Activated CD4-positive, alpha-beta memory T cell treated with anti-CD3 and anti-CD28 coated beads, Interleukin-2, amount 10 ng/mL, durations not matched to agents 7 days and 5 days (primary cell): ENCODE data around the gene IL17RB. TPM values are rescaled to one million over a fixed set of nuclear protein-coding genes. Genes with fewer than 3 reads are reported as not detected.
A peak's percentile ranks its signal among the peaks of the same experiment; 100 is the strongest.

ENCODE experiments used
- CTCF ChIA-PET: fragments of 350-600 bp; sonication (Branson Sonifier 250); formaldehyde crosslinking; loops from one replicate; lab custom pipeline; 2021; ENCODE audit warnings: antibody characterized with exemption, inconsistent platforms; lab: Charles Lee
- POLR2A ChIA-PET: fragments of 350-600 bp; sonication (Branson Sonifier 250); formaldehyde crosslinking; loops from one replicate; lab custom pipeline; 2021; ENCODE audit warnings: antibody characterized with exemption; lab: Charles Lee
- DNase-seq: peaks from one replicate; pipeline ENCODE4 v3.0.0-alpha.2; 2020
- H3K27ac Mint-ChIP-seq: one replicate; pipeline ENCODE4 v1.8.0; 2021; ENCODE audit warnings: mild to moderate bottlenecking, mixed read lengths
- H3K27me3 Mint-ChIP-seq: one replicate; pipeline ENCODE4 v1.8.0; 2021; ENCODE audit warnings: mixed read lengths
- H3K36me3 Mint-ChIP-seq: one replicate; pipeline ENCODE4 v1.8.0; 2021; ENCODE audit warnings: low read depth, mixed read lengths
- H3K4me1 Mint-ChIP-seq: one replicate; pipeline ENCODE4 v1.8.0; 2021; ENCODE audit warnings: mixed read lengths
- H3K4me3 Mint-ChIP-seq: one replicate; pipeline ENCODE4 v1.8.0; 2021; ENCODE audit warnings: mild to moderate bottlenecking, mixed read lengths
- H3K9me3 Mint-ChIP-seq: one replicate; pipeline ENCODE4 v1.8.0; 2021; ENCODE audit warnings: mixed read lengths
- total RNA-seq, 2 experiments: library from RNA; stranded (reverse); gene quantifications; one replicate each; pipeline ENCODE4 v1.2.3, GENCODE V29; 2021

Gene IL17RB
- total RNA-seq, 2 experiments from 2014 or later: 60.7 to 62.4 TPM

- Mint-ChIP-seq H3K4me1 (peaks cover 20% of the 10 kb centered on the region), H3K9me3 (no peaks in the 10 kb centered on the region), H3K27ac (no peak overlapping the region), H3K4me3 (no peak overlapping the region), H3K27me3 (peaks cover 8% of the 10 kb centered on the region), H3K36me3 (peaks cover 3% of the 10 kb centered on the region)
- DNase-seq: no peak
- POLR2A ChIA-PET: interaction anchor here (2.2 kb wide), 1 partner anchor 18 kb away, joined by 4 read pairs; no protein-coding TSS in a partner anchor
- CTCF ChIA-PET: no interaction called here
These were observed 20.3 kb upstream of the IL17RB start for GRCh38 chr3:53826048-53826447.

GRCh38 chr3:53828581-53828980 lies 17.8 kb upstream of the IL17RB start:
- DNase-seq: no peak
- peaks cover 3% of the 10 kb centered on the region for H3K36me3 Mint-ChIP-seq
- no peaks in the 10 kb centered on the region for H3K9me3 Mint-ChIP-seq
- H3K4me1 Mint-ChIP-seq: peaks cover 20% of the 10 kb centered on the region
- H3K27ac Mint-ChIP-seq: no peak overlapping the region
- peaks cover 8% of the 10 kb centered on the region for H3K27me3 Mint-ChIP-seq
- H3K4me3 Mint-ChIP-seq: no peak overlapping the region
- ChIA-PET CTCF (no interaction called here), POLR2A (interaction anchor here (1.1 kb wide), 1 partner anchor 63 kb away, joined by 3 read pairs; the partner anchor contains the start of gene SELENOK)

GRCh38 chr3:53829605-53830004 lies 16.8 kb upstream of the IL17RB start:
- Mint-ChIP-seq H3K4me3 (no peak overlapping the region), H3K27ac (no peak overlapping the region), H3K27me3 (peaks cover 8% of the 10 kb centered on the region), H3K4me1 (peaks cover 17% of the 10 kb centered on the region), H3K36me3 (peaks cover 3% of the 10 kb centered on the region), H3K9me3 (no peaks in the 10 kb centered on the region)
- ChIA-PET CTCF (interaction anchor here (0.7 kb wide), 1 partner anchor 62 kb away, joined by 3 read pairs; the partner anchor contains the start of gene SELENOK), POLR2A (no interaction called here)
- DNase-seq: no peak

- DNase-seq: no peak
These were observed 15.4 kb upstream of the IL17RB start for GRCh38 chr3:53830944-53831343.

DNA sequence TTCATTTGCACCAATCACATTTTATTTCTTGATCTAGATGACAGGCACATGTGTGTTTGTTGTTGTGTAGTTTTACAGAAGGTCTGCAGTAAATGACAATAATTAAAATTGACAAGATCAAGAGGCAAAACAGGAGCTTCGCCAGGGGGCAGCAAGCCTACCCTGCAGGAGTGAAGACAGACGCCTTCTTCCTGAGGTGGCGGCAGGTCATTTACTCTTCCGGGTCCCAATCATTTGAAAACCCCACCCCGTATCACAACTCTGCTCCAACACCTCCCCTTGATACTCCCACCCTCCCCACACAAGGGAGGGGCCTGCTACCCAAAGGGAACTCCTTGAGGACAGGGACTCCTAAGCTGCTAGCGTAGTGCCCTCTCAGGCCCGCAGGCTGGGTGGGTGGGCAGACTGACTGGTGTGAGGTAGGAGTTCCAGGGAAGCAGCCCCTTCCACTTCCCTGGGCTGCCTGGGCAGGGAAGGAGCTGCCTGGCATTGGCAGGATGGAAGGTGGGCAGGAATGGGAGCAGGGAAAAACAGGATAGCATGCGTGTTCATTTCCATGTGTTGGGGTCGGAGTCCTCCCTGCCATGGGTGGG lies 13.2 kb upstream of the IL17RB start:
- Mint-ChIP-seq H3K9me3 (no peaks in the 10 kb centered on the region), H3K4me3 (no peak overlapping the region), H3K27me3 (no peaks in the 10 kb centered on the region), H3K4me1 (peaks cover 5% of the 10 kb centered on the region), H3K27ac (no peak overlapping the region), H3K36me3 (no peaks in the 10 kb centered on the region)
- ChIA-PET CTCF (no interaction called here), POLR2A (no interaction called here)
- no peak for DNase-seq

More at GRCh38 chr3:53830944-53831343, 15.4 kb upstream of the IL17RB start:
- H3K4me1 Mint-ChIP-seq: peaks cover 3% of the 10 kb centered on the region
- H3K36me3 Mint-ChIP-seq: peaks cover 3% of the 10 kb centered on the region
- H3K27me3 Mint-ChIP-seq: peaks cover 2% of the 10 kb centered on the region
- no peak overlapping the region for H3K27ac Mint-ChIP-seq
- no peaks in the 10 kb centered on the region for H3K9me3 Mint-ChIP-seq
- POLR2A ChIA-PET: no interaction called here
- H3K4me3 Mint-ChIP-seq: no peak overlapping the region
- CTCF ChIA-PET: no interaction called here

DNA sequence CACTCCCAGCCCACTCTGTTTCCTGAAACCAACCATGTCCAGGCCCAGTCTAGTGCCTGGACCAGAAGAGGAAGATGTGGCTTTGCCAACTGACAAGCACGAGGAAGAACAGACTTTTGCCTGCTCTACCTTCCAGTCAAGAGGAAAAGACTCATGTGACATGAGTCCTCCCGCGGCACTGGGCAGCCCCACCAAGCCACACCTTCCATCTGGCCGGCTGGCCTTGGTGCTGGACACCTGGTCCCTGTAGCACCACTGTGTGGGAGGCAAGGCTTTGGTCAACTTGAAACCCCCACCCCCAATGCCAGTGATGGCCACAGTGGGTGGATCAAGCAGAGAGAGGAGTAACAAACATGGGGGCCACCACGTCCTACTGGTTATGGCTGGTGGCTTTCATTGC lies 12.7 kb upstream of the IL17RB start:
- no peaks in the 10 kb centered on the region for H3K27me3 Mint-ChIP-seq
- DNase-seq: no peak
- no peaks in the 10 kb centered on the region for H3K36me3 Mint-ChIP-seq
- H3K4me3 Mint-ChIP-seq: no peak overlapping the region
- H3K4me1 Mint-ChIP-seq: peaks cover 5% of the 10 kb centered on the region
- no peaks in the 10 kb centered on the region for H3K9me3 Mint-ChIP-seq
- ChIA-PET CTCF (no interaction called here), POLR2A (no interaction called here)
- H3K27ac Mint-ChIP-seq: no peak overlapping the region

GRCh38 chr3:53834429-53835095 lies 11.8 kb upstream of the IL17RB start:
- H3K4me1 Mint-ChIP-seq: peaks cover 5% of the 10 kb centered on the region
- ChIA-PET POLR2A (no interaction called here), CTCF (no interaction called here)
- no peaks in the 10 kb centered on the region for H3K36me3 Mint-ChIP-seq
- no peaks in the 10 kb centered on the region for H3K9me3 Mint-ChIP-seq
- H3K4me3 Mint-ChIP-seq: no peak overlapping the region
- DNase-seq: no peak
- peaks cover 2% of the 10 kb centered on the region for H3K27me3 Mint-ChIP-seq
- no peak overlapping the region for H3K27ac Mint-ChIP-seq

DNA sequence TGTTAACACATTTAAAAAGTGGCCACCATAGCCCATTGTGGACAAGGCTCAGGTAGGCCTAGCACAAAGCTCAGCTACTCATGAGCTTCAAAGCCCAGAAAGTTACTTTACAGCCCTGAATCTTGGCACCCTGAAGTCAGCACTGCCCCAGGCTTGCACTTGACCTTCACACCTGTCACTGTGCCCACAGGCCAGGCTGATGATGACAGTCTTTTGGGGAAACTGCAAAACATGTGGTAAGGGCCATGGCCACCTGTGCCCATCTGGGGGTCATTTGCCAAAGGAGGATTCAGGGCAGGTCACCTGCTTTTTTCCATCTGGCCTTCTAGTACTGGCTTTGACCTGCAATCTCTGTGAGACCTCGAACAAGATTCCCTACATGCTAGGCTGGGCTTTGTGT lies 11.1 kb upstream of the IL17RB start:
- CTCF ChIA-PET: no interaction called here
- peaks cover 4% of the 10 kb centered on the region for H3K27me3 Mint-ChIP-seq

GRCh38 chr3:53836084-53836872 lies 10.1 kb upstream of the IL17RB start:
- CTCF ChIA-PET: no interaction called here
- peaks cover 4% of the 10 kb centered on the region for H3K27me3 Mint-ChIP-seq
- no peaks in the 10 kb centered on the region for H3K9me3 Mint-ChIP-seq
- H3K36me3 Mint-ChIP-seq: no peaks in the 10 kb centered on the region
- no peak overlapping the region for H3K4me3 Mint-ChIP-seq
- no peak overlapping the region for H3K27ac Mint-ChIP-seq
- H3K4me1 Mint-ChIP-seq: peaks cover 5% of the 10 kb centered on the region
- POLR2A ChIA-PET: no interaction called here
- DNase-seq: no peak

More for the DNA sequence above, 11.1 kb upstream of the IL17RB start:
- no peaks in the 10 kb centered on the region for H3K9me3 Mint-ChIP-seq
- H3K36me3 Mint-ChIP-seq: no peaks in the 10 kb centered on the region
- H3K4me3 Mint-ChIP-seq: no peak overlapping the region
- no peak overlapping the region for H3K27ac Mint-ChIP-seq
- H3K4me1 Mint-ChIP-seq: peaks cover 5% of the 10 kb centered on the region
- DNase-seq: no peak
- POLR2A ChIA-PET: no interaction called here

- DNase-seq: peak; percentile 25
- no peak overlapping the region for H3K27ac Mint-ChIP-seq
- peaks cover 6% of the 10 kb centered on the region for H3K27me3 Mint-ChIP-seq
- ChIA-PET CTCF (interaction anchor here (0.7 kb wide), 1 partner anchor 46 kb away, joined by 5 read pairs; no protein-coding TSS in a partner anchor), POLR2A (interaction anchor here (0.8 kb wide), 1 partner anchor 83 kb away, joined by 3 read pairs; no protein-coding TSS in a partner anchor)
- no peaks in the 10 kb centered on the region for H3K9me3 Mint-ChIP-seq
- no peak overlapping the region for H3K4me3 Mint-ChIP-seq
- no peaks in the 10 kb centered on the region for H3K36me3 Mint-ChIP-seq
- peaks cover 5% of the 10 kb centered on the region for H3K4me1 Mint-ChIP-seq
These were observed 9.0 kb upstream of the IL17RB start for GRCh38 chr3:53837331-53837730.

DNA sequence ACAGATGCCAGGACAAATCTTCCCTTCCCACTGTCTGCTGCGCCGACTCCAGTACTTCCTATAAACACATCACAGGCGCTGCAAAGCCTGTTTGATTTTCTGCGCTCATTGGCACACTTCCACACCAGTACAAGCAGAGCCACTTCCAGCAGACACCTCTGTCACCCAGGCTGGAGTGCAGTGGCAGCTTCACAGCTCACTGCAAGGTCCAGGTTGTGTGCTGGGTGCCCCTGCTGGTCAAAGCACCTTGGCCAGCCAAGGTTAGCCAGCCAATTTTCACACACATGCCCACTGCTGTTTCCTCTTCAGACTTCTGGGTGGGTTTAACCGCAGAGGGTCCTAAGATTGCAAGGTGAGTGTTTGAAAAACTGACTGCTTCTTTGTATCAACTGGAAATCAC lies 5.1 kb upstream of the IL17RB start:
- POLR2A ChIA-PET: no interaction called here
- Mint-ChIP-seq H3K9me3 (no peaks in the 10 kb centered on the region), H3K27me3 (peaks cover 32% of the 10 kb centered on the region), H3K27ac (no peak overlapping the region), H3K4me3 (no peak overlapping the region), H3K36me3 (no peaks in the 10 kb centered on the region), H3K4me1 (peaks cover 13% of the 10 kb centered on the region)
- no peak for DNase-seq
- CTCF ChIA-PET: interaction anchor here (1.2 kb wide), 1 partner anchor 131 kb away, joined by 4 read pairs; no protein-coding TSS in a partner anchor

- ChIA-PET POLR2A (no interaction called here), CTCF (no interaction called here)
- Mint-ChIP-seq H3K27me3 (peaks cover 42% of the 10 kb centered on the region), H3K4me1 (peaks cover 16% of the 10 kb centered on the region), H3K4me3 (no peak overlapping the region), H3K36me3 (no peaks in the 10 kb centered on the region), H3K9me3 (no peaks in the 10 kb centered on the region), H3K27ac (no peak overlapping the region)
- no peak for DNase-seq
These were observed 3.8 kb upstream of the IL17RB start for GRCh38 chr3:53842436-53843194.
